ENCODE results near the gene KCNIP4. TPM values are rescaled to one million over a fixed set of nuclear protein-coding genes. Genes with fewer than 3 reads are reported as not detected.

Gene KCNIP4
- total RNA-seq, 1 donor from 2014 or later, result not detected

DNA sequence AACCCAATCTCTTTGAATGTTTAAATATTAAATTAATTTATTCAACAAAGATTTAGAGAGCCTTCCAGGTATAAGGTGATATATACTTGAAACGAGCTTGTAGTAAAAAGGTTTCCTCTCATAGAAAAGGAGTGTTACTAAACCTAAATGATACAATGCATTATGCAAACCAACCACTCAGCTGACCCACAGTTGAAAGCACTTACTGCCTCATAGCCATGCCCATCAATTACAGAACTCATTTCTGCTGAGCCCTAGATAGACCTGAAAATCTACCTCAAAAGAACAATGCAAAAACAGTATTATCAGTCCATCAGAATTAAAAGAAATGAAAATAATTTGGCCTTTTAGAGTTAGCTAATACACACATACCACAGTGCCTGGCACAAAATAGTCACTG is 75.4 kb downstream of the KCNIP4 start:
- TF ChIP-seq, protein P1, sequence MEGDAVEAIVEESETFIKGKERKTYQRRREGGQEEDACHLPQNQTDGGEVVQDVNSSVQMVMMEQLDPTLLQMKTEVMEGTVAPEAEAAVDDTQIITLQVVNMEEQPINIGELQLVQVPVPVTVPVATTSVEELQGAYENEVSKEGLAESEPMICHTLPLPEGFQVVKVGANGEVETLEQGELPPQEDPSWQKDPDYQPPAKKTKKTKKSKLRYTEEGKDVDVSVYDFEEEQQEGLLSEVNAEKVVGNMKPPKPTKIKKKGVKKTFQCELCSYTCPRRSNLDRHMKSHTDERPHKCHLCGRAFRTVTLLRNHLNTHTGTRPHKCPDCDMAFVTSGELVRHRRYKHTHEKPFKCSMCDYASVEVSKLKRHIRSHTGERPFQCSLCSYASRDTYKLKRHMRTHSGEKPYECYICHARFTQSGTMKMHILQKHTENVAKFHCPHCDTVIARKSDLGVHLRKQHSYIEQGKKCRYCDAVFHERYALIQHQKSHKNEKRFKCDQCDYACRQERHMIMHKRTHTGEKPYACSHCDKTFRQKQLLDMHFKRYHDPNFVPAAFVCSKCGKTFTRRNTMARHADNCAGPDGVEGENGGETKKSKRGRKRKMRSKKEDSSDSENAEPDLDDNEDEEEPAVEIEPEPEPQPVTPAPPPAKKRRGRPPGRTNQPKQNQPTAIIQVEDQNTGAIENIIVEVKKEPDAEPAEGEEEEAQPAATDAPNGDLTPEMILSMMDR (IDR thresholded peaks at IDR 0.05), result no peak
- Histone ChIP-seq H3K9me3 (no peaks in the 10 kb centered on the region), H3K4me1 (no peaks in the 10 kb centered on the region), H3K27me3 (ENCODE audit: low read depth) (no peaks in the 10 kb centered on the region), H3K4me3 (no peak overlapping the region), H3K27ac (no peak overlapping the region), H3K36me3 (no peaks in the 10 kb centered on the region)
- DNase-seq, result no peak
- intact Hi-C loops (cut with DNase I), result no loop called here
- ATAC-seq, result no peak

GRCh38 chr4:21872101-21872500 is 76.5 kb downstream of the KCNIP4 start:
- no peaks in the 10 kb centered on the region for H3K9me3 ChIP-seq
- no peaks in the 10 kb centered on the region for H3K4me1 ChIP-seq
- H3K36me3 ChIP-seq, result no peaks in the 10 kb centered on the region
- H3K27me3 ChIP-seq (ENCODE audit: low read depth), result no peaks in the 10 kb centered on the region
- no peak for DNase-seq
- intact Hi-C loops (cut with DNase I), result no loop called here
- ATAC-seq, result no peak
- TF ChIP-seq, protein P1 (IDR thresholded peaks at IDR 0.05), result no peak
- no peak overlapping the region for H3K4me3 ChIP-seq
- H3K27ac ChIP-seq, result no peak overlapping the region

GRCh38 chr4:21869978-21870745 is 78.4 kb downstream of the KCNIP4 start:
- Histone ChIP-seq H3K4me1 (no peaks in the 10 kb centered on the region), H3K27me3 (ENCODE audit: low read depth) (no peaks in the 10 kb centered on the region), H3K9me3 (no peaks in the 10 kb centered on the region), H3K4me3 (no peak overlapping the region), H3K36me3 (no peaks in the 10 kb centered on the region), H3K27ac (no peak overlapping the region)
- DNase-seq (no peak), ATAC-seq (no peak)
- TF ChIP-seq, protein P1 (IDR thresholded peaks at IDR 0.05), result no peak
- intact Hi-C loops (cut with DNase I), result no loop called here

DNA sequence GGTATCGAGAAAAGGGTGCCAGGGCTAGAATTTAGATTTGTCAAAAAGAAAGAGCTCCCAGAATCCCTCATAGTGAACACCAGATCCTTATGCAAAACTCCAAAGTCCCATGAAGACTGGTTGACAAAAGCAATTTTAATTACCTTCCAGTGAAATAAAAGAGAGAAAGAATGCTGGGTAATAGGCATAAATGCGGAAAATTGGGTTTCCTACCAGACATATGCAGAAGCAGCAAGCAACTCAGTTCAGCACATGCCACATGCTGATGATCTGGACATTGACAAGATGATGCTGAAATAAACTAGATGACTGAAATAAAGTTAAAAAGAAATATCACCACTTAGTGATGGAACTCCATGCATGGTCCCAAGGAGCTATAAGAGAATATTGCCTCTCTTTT is 83.9 kb downstream of the KCNIP4 start:
- Histone ChIP-seq H3K4me3 (no peak overlapping the region), H3K36me3 (no peaks in the 10 kb centered on the region), H3K27ac (no peak overlapping the region), H3K4me1 (no peaks in the 10 kb centered on the region), H3K27me3 (ENCODE audit: low read depth) (no peaks in the 10 kb centered on the region), H3K9me3 (no peaks in the 10 kb centered on the region)
- TF ChIP-seq, protein P1 (IDR thresholded peaks at IDR 0.05), result no peak
- intact Hi-C loops (cut with DNase I), result no loop called here
- ATAC-seq, result no peak
- DNase-seq, result no peak

- no peak for ATAC-seq
- TF ChIP-seq, protein P1 (IDR thresholded peaks at IDR 0.05), result no peak
- intact Hi-C loops (cut with DNase I), result no loop called here
- Histone ChIP-seq H3K27ac (no peak overlapping the region), H3K36me3 (no peaks in the 10 kb centered on the region), H3K4me3 (no peak overlapping the region), H3K9me3 (no peaks in the 10 kb centered on the region), H3K4me1 (no peaks in the 10 kb centered on the region), H3K27me3 (ENCODE audit: low read depth) (no peaks in the 10 kb centered on the region)
- no peak for DNase-seq
Measured at GRCh38 chr4:21862917-21863316, 85.7 kb downstream of the KCNIP4 start.

Data from lower lobe of right lung (tissue), 2 donors.